Esophagus squamous epithelium (tissue), 5 donors: Measurements from ENCODE around the gene CFAP65. TPM values are rescaled to one million over a fixed set of nuclear protein-coding genes. Genes with fewer than 3 reads are reported as not detected.

Experiments
- DNase-seq: peaks from one replicate; lab custom pipeline; 2025; lab: John Stamatoyannopoulos, UW
- H3K27ac ChIP-seq, 4 donors: fragments of 200-600 bp; sonication (generic); one replicate each; pipeline ENCODE4 v1.5.1; 2016 to 2019; ENCODE audit warnings: mild to moderate bottlenecking in 1 of 4
- H3K27me3 ChIP-seq, 4 donors: fragments of 200-600 bp; sonication (generic); 1 replicate in 3 of 4; 2 replicates in 1 of 4; pipeline versions ENCODE4 v1.5.1 to v1.6.0; 2017 to 2021; ENCODE audit warnings: antibody characterized with exemption in 1 of 4
- H3K36me3 ChIP-seq, 3 donors: fragments of 200-600 bp; sonication (generic); one replicate each; pipeline ENCODE4 v1.5.1; 2016 to 2019
- H3K4me1 ChIP-seq, 3 donors: fragments of 200-600 bp; sonication (generic); one replicate each; pipeline ENCODE4 v1.5.1; 2017 to 2019
- H3K4me3 ChIP-seq, 4 donors: fragments of 200-600 bp; sonication (generic); 1 replicate in 3 of 4; 2 replicates in 1 of 4; pipeline ENCODE4 v1.5.1; 2016 to 2019; ENCODE audit warnings: mild to moderate bottlenecking in 2 of 4, moderate library complexity in 1 of 4
- H3K9me3 ChIP-seq, 3 donors: fragments of 200-600 bp; sonication (generic); one replicate each; pipeline ENCODE4 v1.5.1; 2016 to 2019
- POLR2A ChIP-seq, 4 donors: fragments of 450-650 bp; IDR thresholded peaks; one replicate each; pipeline ENCODE4 v1.6.1; 2017; ENCODE audit warnings: antibody characterized with exemption in 4 of 4, mild to moderate bottlenecking in 4 of 4, moderate library complexity in 3 of 4
- WGBS, 2 donors: methylation state at CpG; one replicate each; pipeline ENCODE4 v1.1.5; 2018; 5-methylcytosine and 5-hydroxymethylcytosine counted together
- intact Hi-C: fragments of 100-400 bp; cut with DNase I; formaldehyde crosslinking; loops from one replicate; pipeline ENCODE4 v1.15.0; 2022
- total RNA-seq, 4 donors: library from RNA; depleted of rRNA; stranded (reverse); fragments of >200 nt; gene quantifications; one replicate each; pipeline ENCODE4 v1.1.0, GENCODE V29; 2016
- TF ChIP-seq, protein P1 (sequence below), 6 experiments: fragments of 450-650 bp in 4 of 6; fragments of 200-600 bp in 2 of 6; sonication (generic) in 2 of 6; IDR thresholded peaks; one replicate each; pipeline ENCODE4 v1.5.1; 2016 to 2019; ENCODE audit warnings: antibody characterized with exemption in 6 of 6, mild to moderate bottlenecking in 4 of 6, moderate library complexity in 4 of 6
- donor health status: DM: yes; HTN: yes; CAD: no.

CFAP65 gene
- total RNA-seq, 4 donors from 2014 or later, result 0.19 TPM; not detected in 3

DNA sequence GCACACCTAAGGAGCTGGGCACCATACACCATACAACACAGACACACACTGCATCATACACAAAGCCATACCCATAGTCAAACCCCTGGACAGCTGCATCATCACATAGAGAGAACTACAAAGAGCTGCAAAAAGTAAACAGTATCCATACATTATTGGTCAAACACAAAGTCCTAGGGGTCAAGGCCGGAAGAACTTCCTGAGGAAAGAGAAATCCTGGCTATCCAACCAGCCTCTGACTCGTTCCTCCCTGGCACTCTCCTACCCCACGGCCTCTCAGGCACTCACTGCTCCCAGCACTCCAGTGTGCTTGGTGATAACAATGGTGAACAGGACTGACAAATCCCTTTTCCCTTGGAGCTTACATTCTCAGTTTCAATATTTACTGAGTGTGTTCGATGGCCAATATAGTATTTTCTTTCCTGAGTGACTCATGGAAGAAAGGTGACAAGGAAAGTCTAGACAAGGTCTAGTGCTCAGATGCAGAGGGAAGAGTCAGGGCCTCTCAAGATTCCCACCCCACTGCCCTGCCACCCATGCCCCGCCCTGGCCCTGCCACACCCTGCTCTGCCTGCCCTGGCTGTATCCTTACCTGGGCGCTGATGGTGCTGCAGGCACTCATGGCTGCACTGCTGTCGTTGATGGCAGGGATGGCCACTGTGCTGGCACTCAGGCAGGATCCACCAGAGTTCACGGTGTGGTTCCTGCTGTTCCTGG, 3.4 kb downstream of the CFAP65 start:
- peaks cover 0 to 97% (median 8%) of the 10 kb centered on the region in 4 donors for H3K27me3 ChIP-seq
- H3K9me3 ChIP-seq, result no peaks in the 10 kb centered on the region
- DNase-seq, result no peak
- H3K36me3 ChIP-seq, result no peaks in the 10 kb centered on the region
- no peak overlapping the region for H3K4me3 ChIP-seq
- intact Hi-C loops, result no loop called here
- 42 to 55% methylated on average over 5 to 6 of the region's 8 CpGs for WGBS, 2 donors
- H3K4me1 ChIP-seq, result peaks cover 0 to 5% (median 0%) of the 10 kb centered on the region in 3 donors
- no peak overlapping the region for H3K27ac ChIP-seq
- TF ChIP-seq, protein P1, sequence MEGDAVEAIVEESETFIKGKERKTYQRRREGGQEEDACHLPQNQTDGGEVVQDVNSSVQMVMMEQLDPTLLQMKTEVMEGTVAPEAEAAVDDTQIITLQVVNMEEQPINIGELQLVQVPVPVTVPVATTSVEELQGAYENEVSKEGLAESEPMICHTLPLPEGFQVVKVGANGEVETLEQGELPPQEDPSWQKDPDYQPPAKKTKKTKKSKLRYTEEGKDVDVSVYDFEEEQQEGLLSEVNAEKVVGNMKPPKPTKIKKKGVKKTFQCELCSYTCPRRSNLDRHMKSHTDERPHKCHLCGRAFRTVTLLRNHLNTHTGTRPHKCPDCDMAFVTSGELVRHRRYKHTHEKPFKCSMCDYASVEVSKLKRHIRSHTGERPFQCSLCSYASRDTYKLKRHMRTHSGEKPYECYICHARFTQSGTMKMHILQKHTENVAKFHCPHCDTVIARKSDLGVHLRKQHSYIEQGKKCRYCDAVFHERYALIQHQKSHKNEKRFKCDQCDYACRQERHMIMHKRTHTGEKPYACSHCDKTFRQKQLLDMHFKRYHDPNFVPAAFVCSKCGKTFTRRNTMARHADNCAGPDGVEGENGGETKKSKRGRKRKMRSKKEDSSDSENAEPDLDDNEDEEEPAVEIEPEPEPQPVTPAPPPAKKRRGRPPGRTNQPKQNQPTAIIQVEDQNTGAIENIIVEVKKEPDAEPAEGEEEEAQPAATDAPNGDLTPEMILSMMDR (IDR thresholded peaks at IDR 0.05), result no peak
- no peak for TF ChIP-seq POLR2A (IDR thresholded peaks at IDR 0.05)

DNA sequence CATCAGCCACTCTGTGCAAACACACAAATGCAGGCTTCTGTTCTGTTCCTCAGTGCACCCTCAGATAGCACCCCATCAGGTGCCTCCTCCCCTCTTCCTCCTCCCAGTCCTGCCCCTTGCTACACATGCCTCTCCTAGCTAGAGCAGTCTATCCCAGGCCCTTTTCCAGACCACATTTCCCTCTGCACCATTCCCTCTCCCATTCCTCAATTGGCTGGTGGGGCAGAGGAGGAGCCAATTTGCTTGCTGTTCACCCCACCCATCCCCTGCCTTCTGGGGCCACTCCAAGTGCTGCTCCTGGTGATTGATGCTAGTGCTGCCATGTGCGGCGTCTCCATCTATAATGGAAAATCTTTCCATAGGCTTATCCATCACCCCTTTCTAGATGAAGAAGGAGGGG, 5.4 kb downstream of the CFAP65 start:
- no peak for DNase-seq
- H3K27ac ChIP-seq, result no peak overlapping the region
- intact Hi-C loops, result no loop called here
- H3K4me1 ChIP-seq, result no peaks in the 10 kb centered on the region
- no peaks in the 10 kb centered on the region for H3K36me3 ChIP-seq
- no peaks in the 10 kb centered on the region for H3K9me3 ChIP-seq
- peaks cover 0 to 97% (median 6%) of the 10 kb centered on the region in 4 donors for H3K27me3 ChIP-seq
- H3K4me3 ChIP-seq, result no peak overlapping the region
- TF ChIP-seq, protein P1 (IDR thresholded peaks at IDR 0.05), result no peak
- no peak for TF ChIP-seq POLR2A (IDR thresholded peaks at IDR 0.05)
- 62 to 63% methylated on average over 2 of the region's 2 CpGs for WGBS, 2 donors

DNA sequence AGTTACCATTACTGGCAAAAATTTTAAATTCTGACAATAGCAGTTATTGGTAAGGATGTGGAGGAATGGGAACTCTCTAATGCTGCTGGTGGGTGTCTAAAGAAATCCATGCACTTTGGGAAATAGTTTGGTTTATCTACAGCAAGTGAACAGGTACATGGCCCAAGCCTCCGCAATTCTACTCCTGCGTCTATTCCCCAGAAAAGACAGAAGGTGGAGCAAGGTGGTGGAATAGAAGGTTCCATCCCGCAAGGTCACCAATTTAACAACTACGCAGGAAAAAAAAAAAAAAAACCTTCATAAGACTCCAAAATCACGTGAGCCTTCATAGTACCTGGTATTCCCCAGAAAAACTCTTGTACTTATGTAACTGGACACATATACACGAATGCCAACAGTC, 6.5 kb downstream of the CFAP65 start:
- 49 to 50% methylated on average over 6 of the region's 6 CpGs for WGBS, 2 donors
- Histone ChIP-seq H3K36me3 (no peaks in the 10 kb centered on the region), H3K27ac (no peak overlapping the region), H3K9me3 (no peaks in the 10 kb centered on the region), H3K27me3 (peaks cover 0 to 97% (median 0%) of the 10 kb centered on the region in 4 donors), H3K4me1 (no peaks in the 10 kb centered on the region), H3K4me3 (no peak overlapping the region)
- intact Hi-C loops, result no loop called here
- no peak for DNase-seq
- TF ChIP-seq, protein P1 (IDR thresholded peaks at IDR 0.05), result no peak
- TF ChIP-seq POLR2A (IDR thresholded peaks at IDR 0.05), result no peak

DNA sequence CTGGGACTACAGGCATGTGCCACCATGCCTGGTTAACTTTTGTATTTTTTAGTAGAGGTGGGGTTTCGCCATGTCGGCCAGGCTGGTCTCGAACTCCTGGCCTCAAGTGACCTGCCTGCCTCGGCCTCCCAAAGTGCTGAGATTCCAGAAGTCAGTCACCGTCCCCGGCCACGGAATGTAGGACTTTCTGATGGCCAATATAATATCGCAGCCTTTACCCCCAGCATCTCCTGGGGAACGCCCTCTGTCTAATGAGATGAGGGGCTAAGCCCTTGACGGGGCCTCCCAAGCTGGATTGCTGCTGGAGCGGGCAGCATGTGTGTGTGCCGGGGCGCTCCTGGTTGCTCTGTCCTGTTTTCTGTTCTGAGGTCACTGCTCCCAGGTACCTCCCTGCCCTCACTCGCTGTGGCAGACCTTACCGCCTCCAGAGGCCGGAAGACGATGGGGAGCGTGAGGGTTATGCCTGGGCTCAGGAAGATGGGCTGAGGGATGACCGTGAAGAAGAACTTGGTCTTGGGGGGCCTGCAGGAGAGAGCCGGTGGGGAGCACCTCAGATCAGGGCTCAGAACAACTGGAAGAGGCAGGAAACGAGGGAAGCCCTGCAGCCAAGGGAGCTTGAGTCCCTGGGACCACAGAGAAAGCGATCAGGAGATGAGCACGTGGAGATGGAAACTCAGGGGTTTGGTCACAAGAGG, 9.1 kb downstream of the CFAP65 start:
- DNase-seq, result no peak
- Histone ChIP-seq H3K27me3 (peaks cover 0 to 95% (median 0%) of the 10 kb centered on the region in 4 donors), H3K27ac (no peak overlapping the region), H3K36me3 (no peaks in the 10 kb centered on the region), H3K4me1 (no peaks in the 10 kb centered on the region), H3K9me3 (no peaks in the 10 kb centered on the region), H3K4me3 (no peak overlapping the region)
- intact Hi-C loops, result no loop called here
- TF ChIP-seq, protein P1 (IDR thresholded peaks at IDR 0.05), result no peak
- TF ChIP-seq POLR2A (IDR thresholded peaks at IDR 0.05), result no peak
- 63 to 73% methylated on average over 8 to 10 of the region's 23 CpGs for WGBS, 2 donors
